Measurements from ENCODE around the gene OR5L1. TPM values are rescaled to one million over a fixed set of nuclear protein-coding genes. Genes with fewer than 3 reads are reported as not detected.

Gene OR5L1
- total RNA-seq, 1 experiment from 2014 or later, result not detected

DNA sequence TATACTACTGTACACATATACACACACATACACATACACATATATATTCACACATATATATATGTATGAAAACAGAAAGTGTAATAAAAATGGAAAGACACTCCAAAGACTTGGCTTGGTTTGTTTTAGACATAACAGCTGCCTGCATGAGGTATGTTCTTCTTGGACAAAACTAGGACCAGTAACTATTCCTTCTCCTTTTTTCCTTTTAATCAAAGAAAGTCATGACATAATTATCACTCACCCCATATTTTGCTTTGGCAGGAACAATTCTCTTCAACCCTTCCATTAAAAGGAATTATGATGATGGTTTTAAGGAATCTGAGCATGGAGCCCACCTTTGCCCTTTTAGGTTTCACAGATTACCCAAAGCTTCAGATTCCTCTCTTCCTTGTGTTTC lies 15.9 kb upstream of the OR5L1 start, which contains the start of gene OR5D14 (continued):
- TF ChIP-seq CBX3 (IDR thresholded peaks at IDR 0.05; ENCODE audit: low read depth), result no peak

DNA sequence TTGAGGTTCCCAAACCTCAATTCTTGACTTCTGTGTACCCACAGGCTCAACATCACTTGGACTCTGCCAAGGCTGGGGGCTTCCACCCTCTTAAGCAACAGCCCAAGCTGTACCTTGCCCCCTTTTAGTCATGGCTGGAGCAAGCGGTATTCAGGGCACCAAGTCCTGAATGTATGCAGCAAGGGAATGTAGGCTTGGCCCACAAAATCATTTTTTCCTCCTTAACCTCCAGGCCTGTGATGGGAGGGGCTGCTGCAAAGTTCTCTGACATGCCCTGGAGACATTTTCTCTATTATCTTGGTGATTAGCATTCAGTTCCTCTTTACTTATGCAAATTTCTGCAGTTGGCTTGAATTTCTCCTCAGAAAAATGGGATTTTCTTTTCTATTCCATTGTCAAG lies 4.9 kb upstream of the OR5L1 start:
- ATAC-seq (no peak), DNase-seq (ENCODE audit: low read depth, low spot score) (no peak)
- no peaks in the 10 kb centered on the region for H3K9me2 ChIP-seq (ENCODE audit: insufficient read depth)
- no peaks in the 10 kb centered on the region for H3K79me2 ChIP-seq (ENCODE audit: insufficient read depth, low read length)
- no TSS peak for BruUV-seq (replicated peaks)
- intact Hi-C loops (cut with micrococcal nuclease), result no loop called here
- peaks cover 14 to 23% of the 10 kb centered on the region in 2 experiments; a peak in 2 of 4 replicates for H3K9me3 ChIP-seq (ENCODE audit: control insufficient read depth in 1 of 2, insufficient read depth in 1 of 2, low read depth in 1 of 2, low read length in 2 of 2)
- no peak overlapping the region for H3K27ac ChIP-seq (ENCODE audit: low read depth, low read length)
- no peak overlapping the region for H3K9ac ChIP-seq (ENCODE audit: low read length)
- H4K20me1 ChIP-seq (ENCODE audit: insufficient read depth), result no peaks in the 10 kb centered on the region; the same call in 1 of the 2 replicates
- H3K27me3 ChIP-seq (ENCODE audit: insufficient read depth, low read length), result no peaks in the 10 kb centered on the region
- no peak overlapping the region for H2AFZ ChIP-seq (ENCODE audit: low read depth, low read length, poor library complexity, severe bottlenecking)
- H3K4me2 ChIP-seq (ENCODE audit: low read length), result no peak overlapping the region
- CTCF ChIA-PET, result no interaction called here
- H3K36me3 ChIP-seq (ENCODE audit: control insufficient read depth in 1 of 2, insufficient read depth in 2 of 2, low read length in 2 of 2), result no peaks in the 10 kb centered on the region
- no peak overlapping the region for H3K4me3 ChIP-seq (replicated peaks in 1 of 2; ENCODE audit: low read depth in 1 of 2, low read length in 2 of 2)
- H3K4me1 ChIP-seq (ENCODE audit: control insufficient read depth in 1 of 2, insufficient read depth in 2 of 2, low read length in 2 of 2), result no peaks in the 10 kb centered on the region
- TF ChIP-seq, protein P1, sequence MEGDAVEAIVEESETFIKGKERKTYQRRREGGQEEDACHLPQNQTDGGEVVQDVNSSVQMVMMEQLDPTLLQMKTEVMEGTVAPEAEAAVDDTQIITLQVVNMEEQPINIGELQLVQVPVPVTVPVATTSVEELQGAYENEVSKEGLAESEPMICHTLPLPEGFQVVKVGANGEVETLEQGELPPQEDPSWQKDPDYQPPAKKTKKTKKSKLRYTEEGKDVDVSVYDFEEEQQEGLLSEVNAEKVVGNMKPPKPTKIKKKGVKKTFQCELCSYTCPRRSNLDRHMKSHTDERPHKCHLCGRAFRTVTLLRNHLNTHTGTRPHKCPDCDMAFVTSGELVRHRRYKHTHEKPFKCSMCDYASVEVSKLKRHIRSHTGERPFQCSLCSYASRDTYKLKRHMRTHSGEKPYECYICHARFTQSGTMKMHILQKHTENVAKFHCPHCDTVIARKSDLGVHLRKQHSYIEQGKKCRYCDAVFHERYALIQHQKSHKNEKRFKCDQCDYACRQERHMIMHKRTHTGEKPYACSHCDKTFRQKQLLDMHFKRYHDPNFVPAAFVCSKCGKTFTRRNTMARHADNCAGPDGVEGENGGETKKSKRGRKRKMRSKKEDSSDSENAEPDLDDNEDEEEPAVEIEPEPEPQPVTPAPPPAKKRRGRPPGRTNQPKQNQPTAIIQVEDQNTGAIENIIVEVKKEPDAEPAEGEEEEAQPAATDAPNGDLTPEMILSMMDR (IDR thresholded peaks at IDR 0.05 in 2 of 3, conservative IDR thresholded peaks at IDR 0.05 in 1 of 3; ENCODE audit: borderline replicate concordance in 1 of 3, insufficient read depth in 1 of 3, low read depth in 2 of 3, low read length in 2 of 3), result no peak
- TF ChIP-seq ZFX (IDR thresholded peaks at IDR 0.05), result no peak
- no peak for TF ChIP-seq RAD21 (IDR thresholded peaks at IDR 0.05; ENCODE audit: low read depth)
- TF ChIP-seq JUND (IDR thresholded peaks at IDR 0.05), result no peak
- TF ChIP-seq EZH2 (IDR thresholded peaks at IDR 0.05), result no peak
- TF ChIP-seq, protein P2, sequence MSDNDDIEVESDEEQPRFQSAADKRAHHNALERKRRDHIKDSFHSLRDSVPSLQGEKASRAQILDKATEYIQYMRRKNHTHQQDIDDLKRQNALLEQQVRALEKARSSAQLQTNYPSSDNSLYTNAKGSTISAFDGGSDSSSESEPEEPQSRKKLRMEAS (IDR thresholded peaks at IDR 0.05), result no peak
- TF ChIP-seq, protein P3, sequence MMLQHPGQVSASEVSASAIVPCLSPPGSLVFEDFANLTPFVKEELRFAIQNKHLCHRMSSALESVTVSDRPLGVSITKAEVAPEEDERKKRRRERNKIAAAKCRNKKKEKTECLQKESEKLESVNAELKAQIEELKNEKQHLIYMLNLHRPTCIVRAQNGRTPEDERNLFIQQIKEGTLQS (IDR thresholded peaks at IDR 0.05), result no peak
- TF ChIP-seq, protein P4, sequence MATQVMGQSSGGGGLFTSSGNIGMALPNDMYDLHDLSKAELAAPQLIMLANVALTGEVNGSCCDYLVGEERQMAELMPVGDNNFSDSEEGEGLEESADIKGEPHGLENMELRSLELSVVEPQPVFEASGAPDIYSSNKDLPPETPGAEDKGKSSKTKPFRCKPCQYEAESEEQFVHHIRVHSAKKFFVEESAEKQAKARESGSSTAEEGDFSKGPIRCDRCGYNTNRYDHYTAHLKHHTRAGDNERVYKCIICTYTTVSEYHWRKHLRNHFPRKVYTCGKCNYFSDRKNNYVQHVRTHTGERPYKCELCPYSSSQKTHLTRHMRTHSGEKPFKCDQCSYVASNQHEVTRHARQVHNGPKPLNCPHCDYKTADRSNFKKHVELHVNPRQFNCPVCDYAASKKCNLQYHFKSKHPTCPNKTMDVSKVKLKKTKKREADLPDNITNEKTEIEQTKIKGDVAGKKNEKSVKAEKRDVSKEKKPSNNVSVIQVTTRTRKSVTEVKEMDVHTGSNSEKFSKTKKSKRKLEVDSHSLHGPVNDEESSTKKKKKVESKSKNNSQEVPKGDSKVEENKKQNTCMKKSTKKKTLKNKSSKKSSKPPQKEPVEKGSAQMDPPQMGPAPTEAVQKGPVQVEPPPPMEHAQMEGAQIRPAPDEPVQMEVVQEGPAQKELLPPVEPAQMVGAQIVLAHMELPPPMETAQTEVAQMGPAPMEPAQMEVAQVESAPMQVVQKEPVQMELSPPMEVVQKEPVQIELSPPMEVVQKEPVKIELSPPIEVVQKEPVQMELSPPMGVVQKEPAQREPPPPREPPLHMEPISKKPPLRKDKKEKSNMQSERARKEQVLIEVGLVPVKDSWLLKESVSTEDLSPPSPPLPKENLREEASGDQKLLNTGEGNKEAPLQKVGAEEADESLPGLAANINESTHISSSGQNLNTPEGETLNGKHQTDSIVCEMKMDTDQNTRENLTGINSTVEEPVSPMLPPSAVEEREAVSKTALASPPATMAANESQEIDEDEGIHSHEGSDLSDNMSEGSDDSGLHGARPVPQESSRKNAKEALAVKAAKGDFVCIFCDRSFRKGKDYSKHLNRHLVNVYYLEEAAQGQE (IDR thresholded peaks at IDR 0.05; ENCODE audit: low read depth), result no peak
- no peak for TF ChIP-seq POLR2A (IDR thresholded peaks at IDR 0.05; ENCODE audit: borderline replicate concordance, extremely low read depth, insufficient read depth, insufficient read length)
- no peak for TF ChIP-seq FOSL1 (IDR thresholded peaks at IDR 0.05; ENCODE audit: low read depth)
- TF ChIP-seq EZH2phosphoT487 (IDR thresholded peaks at IDR 0.05; ENCODE audit: borderline replicate concordance), result no peak
- no peak for TF ChIP-seq CBX3 (IDR thresholded peaks at IDR 0.05; ENCODE audit: low read depth)
- RAD21 ChIA-PET (ENCODE audit: low non-redundant PET in 1 of 2, low total read pairs in 2 of 2, uncharacterized antibody in 2 of 2, unreplicated experiment in 2 of 2), result no interaction called here
- POLR2A ChIA-PET, result no interaction called here
